Stimulated activated CD4-positive, alpha-beta T cell treated with anti-CD3 and anti-CD28 coated beads, Interleukin-4, amount 100 ng/mL, for 4 hours (primary cell): ENCODE results near the gene ANGPTL1.
"Not testable (repeated sequence)": the region's sequence is repeated elsewhere in the genome, so short reads cannot be mapped to it uniquely, and the experiment has no call there.

Experiments
- DNase-seq, 2 experiments: peaks; one replicate each; pipeline ENCODE4 v3.0.0-alpha.2; 2020

Gene ANGPTL1

DNA sequence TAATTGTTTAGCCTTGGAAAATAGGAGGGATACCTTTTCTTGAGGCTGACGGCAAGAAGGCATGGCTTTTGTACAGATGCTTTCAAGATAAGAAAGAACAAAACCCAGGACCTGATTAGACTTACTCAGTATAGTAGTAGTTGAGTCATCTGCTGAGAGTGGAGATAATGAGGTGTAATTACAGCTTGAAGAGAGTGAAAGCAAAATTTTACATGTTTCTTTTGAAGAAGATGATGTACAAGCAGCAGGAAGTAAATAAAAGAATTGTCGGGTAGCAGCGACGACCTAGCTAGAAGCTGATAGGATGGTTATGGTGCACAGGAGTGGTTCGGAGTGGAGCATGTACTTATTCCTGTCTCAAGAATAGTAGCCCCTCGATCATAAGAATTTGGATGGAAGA, 6.6 kb downstream of the ANGPTL1 start:
- DNase-seq: no peak

DNA sequence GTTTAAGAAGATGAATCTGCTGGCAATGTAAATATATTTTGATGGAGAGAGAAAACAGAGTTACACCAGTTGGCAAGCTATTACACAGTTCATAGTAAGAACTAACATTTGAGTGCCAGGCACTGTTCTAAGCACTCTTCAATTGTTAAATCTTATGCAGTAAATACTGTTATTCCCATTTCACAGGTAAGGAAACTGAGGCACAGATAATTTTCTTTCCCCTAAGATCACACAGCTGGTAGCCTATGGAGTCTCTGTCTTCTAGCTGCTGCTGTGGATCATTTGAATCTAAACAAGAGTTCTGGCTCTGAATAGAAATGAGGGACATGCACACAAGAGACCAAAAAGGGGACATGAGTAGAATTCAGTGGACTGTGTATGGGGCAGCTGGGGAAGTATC, 8.0 kb downstream of the ANGPTL1 start:
- no peak for DNase-seq

DNA sequence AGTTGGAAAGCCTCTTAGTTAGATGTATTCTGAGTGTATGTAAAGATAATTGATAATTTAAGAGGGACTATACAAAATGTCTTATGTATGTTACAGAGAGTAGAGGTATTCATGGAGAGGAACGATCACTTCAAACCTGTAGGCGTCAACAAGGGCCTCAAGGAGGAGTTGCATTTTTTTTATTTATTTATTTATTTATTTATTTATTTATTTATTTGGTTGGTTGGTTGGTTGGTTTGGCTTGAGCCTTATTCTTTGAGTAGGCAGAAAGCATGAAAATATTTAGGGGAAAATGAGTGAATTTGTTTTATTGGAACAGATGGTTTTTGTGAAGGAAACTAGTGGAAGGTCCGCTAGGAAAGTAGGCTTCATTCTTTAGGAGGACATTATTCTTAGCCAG, 8.5 kb downstream of the ANGPTL1 start:
- no peak for DNase-seq

DNA sequence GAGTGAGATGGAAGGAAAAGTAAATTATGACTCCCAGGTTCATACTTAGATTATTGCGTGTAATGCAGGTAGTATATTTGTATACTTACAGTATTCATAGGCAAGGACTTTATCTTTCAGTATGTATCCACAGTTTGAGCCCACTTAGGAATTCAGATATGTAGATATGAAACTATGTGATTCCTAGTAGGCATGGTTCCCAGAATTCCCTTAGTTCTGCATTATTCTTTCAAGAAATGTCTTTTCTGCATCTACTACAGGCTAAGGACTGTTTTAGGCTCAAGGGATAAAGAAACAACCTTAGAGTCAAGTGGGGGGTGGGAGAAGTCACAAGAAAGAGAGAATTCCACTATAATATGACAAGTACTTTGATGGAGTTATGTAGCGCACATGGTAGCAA, 13.8 kb downstream of the ANGPTL1 start:
- no peak for DNase-seq

DNA sequence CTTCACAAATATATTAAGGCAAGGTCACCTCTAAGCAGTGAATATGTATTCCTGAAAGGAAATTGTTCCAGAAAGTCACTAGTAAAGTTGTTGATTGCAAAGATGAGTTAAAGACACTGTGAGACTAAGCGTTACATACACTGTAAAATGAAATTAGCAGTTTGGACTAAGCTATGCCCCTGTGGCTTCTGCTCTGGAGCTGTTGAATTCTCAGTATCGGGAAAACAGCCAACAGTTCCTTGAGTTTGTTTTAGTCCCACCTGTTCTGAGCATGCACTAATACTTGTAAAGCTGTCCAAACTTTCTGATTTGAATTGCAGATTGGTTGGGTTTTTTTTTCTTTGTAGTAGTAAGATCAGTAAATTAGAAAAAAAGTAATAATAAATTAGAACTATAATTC, 21.0 kb downstream of the ANGPTL1 start:
- no peak for DNase-seq

DNA sequence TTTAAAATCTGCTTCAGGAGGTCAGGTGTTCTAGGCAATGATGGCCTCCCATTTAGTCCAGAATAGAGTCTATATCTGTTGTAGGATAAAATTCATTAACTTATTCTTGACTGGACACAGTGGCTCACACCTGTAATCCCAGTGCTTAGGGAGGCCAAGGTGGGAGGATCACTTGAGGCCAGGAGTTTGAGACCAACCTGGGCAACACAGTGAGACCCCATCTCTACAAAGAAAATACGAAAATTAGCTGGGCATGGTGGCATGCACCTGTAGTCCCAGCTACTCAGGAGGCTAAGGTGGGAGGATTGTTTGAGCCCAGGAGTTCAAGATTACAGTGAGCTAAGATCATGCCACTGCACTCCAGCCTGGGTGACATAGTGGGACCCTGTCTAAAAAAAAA, 23.0 kb downstream of the ANGPTL1 start:
- not testable (repeated sequence) for DNase-seq

DNA sequence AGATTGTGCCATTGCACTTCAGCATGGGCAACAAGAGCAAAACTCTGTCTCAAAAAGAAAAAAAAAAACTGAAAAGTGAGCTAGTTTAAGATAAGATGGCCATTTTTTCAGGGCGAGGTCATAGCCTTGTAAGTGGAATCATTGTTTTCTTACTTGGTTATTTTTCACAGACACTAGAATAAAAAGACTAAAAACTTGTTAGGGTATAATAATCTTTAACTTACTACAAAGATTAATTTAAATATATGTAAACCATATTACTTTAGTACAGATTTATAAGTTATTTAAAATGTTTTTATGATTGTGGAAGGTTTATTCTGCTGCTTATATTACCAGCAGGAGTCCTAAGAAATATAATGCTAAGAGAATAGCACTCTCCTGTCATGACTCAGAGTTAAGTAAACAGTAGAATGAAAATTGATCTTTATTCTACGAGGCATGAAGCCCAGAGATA, 23.5 kb downstream of the ANGPTL1 start:
- no peak for DNase-seq

DNA sequence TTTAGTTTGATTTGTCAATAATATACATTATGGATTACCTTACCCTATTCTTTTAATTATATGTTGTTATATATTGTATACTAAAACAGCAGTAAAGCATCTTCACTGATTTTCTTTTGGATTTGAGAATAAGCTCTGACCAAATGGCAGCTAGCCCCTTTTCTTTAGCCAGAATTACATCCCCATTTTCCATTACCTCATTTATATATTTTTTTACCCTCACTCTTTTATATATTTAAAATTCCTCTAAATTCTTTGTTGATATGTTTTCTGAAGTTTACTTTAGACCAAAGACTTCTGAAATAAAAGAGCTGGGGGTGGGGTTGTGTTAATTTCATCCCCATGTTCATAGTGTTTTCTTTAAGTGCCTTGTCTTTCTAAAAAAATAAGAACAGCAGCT, 24.6 kb downstream of the ANGPTL1 start:
- no peak for DNase-seq

DNA sequence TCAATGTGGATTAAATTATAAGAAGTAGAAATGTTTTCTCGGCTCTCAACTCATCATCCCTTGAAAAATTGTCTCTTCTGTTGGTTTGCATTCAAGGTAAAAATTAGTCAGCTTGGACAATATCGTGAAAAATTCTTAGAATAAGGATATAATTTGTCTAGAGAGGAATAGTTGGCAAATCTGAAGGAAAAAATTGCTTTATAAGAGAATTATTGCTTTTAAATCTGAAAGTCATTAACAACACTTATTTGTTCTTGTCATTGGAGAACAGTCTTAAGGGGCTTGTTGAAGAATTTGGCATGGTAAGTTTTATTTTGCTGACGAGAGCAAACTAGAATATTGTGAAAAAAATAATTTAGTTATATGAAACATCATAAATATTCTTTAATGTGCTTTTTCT, 26.4 kb downstream of the ANGPTL1 start:
- no peak for DNase-seq

DNA sequence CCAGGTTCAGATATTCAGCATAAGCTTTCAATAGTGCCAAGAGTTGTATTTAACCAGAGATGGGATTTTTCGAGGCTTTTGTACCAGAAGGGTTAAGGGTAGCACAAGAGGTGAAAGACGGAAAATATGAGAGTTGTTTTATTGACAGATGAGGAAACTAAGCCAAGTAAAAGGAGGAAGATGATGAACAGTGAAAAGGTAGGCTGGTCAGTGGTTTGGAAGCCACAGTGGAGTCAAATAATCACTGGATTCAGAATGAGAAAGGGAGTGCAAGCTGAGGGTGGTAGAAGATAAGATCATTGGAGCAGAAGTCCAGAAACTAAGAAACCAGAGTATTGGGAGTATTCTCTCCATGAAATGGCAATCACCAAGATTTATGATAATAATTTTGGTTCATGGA, 45.7 kb downstream of the ANGPTL1 start:
- DNase-seq: no peak

DNA sequence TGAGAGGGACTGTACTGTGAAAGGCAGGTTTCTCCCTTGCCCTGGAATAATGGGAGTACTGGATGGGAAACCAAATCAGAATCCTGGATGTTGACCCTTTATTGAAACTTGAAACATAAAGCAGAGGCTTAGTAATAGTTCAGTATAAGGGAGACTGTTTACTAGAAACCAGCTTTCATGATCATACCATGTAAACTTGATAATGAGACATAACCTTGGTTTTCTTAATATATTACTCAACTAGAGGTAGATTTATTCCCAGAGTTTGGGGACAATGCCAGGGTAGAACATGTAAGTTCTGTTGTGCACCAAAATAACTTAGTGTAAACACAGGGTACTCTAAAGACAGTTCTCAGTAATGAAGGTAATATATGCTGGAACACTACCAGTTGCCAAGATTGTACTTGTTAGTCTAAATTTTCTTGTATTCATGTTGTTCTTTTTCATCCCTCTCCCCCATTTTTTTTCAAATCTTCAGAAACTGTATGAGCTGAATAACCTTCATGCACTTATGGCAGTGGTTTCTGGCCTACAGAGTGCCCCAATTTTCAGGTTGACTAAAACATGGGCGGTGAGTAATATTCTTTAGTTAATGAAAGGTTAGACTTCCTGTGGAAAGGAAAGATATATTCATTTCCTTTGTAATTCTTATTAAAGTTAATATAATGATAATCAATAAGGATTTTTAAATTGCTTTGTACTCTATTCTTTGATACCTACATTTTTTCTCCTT, 49.6 kb downstream of the ANGPTL1 start:
- no peak for DNase-seq

DNA sequence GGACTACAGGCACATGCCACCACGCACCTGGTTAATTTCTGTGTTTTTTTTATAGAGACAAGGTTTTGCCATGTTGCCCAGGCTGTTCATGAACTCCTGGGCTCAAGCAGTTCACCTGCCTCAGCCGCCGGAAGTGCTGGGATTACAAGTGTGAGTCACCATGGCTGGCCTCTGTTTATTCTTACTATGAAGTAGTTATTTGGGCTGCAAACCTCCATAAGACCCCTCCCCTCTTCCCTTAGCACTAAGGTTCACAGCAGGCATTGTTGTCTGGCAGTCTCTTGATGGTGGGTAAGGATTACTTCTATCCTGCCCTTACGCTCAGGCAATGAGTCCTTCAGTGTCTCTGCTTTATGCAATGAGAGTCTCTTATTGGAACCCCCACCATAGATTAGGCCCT, 51.8 kb downstream of the ANGPTL1 start:
- no peak for DNase-seq

DNA sequence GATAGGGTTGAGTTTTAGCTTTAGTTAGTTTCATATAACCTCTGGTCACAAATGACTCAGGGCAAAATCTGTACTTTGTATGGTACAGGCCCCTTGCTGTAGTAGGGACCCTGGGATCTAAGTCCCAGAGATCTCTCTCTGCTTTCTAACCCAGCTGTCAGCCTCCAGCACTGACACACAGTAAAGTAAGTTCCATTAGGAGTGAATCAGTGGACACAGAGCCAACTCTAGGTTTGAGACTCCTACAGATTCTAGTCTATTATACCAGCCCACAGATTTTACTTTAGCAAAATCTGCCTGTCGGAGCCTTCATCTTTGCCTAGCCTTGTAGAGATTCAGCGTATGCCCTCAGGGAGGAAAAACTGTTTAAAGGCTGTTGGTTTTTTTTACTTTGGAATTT, 52.5 kb downstream of the ANGPTL1 start:
- no peak for DNase-seq

DNA sequence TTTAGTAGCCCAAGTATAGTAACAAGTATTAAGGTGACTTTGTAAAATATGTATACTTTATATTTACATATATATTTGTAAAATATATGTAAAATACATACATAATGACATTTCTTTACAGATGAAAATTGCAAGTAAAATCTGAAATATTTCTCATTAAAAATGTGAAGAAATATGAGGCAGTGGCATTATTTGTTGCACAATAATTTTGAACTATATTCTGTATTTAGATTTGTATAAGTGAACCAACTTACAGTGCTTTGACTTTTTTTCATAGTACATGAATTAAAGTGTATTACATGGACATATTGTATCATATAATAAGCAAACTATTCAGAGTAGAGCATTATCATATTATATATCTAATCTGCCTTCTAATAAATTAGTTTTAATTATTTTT, 60.3 kb downstream of the ANGPTL1 start:
- DNase-seq: no peak

DNA sequence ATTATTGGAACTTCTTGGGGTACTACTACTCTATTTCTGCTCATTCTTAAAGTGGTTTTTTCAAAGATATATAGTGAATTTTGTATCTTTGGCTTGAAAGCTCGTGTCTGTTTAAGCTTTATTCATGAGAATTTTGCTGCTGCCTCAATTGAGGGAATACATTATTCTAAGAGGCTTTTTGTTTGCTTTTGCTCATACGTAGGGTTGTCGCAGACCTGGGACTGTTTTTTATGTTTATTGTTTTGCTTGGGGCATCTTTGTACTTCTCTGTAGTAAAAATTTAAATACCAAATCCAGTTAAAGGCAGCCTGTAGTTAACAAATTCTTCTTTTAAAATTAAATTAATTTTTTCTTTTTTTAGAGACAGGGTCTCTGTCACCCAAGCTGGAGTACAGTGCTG, 62.3 kb downstream of the ANGPTL1 start:
- DNase-seq: no peak

DNA sequence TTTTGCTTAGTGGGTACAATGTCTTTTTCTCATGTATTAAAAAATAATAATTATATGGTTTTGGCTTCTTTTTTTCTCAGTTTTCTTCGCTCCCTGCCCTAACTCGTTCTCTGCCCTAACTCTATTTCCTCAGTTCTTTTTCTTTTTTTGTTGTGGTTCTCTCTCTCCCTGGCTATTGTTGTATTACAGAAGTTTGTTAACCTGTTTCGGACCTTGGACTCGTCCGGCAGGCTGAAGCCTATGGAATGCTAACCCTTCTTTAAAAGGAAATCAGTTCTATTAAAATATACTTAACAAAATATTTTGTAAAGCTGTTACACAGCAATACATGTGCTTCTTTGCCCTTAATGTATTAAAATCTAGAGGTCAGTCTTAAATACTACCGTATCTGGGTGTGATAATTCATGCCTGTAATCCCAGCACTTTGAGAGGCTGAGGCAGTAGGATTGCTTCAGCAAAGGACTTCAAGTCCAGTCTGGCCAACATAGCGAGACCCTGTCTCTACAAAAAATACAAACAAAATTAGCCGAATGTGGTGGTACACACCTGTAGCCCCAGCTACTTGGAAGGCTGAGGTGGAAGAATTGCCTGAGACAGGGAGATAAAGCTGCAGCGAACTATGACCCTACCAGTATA, 64.1 kb downstream of the ANGPTL1 start:
- no peak for DNase-seq

DNA sequence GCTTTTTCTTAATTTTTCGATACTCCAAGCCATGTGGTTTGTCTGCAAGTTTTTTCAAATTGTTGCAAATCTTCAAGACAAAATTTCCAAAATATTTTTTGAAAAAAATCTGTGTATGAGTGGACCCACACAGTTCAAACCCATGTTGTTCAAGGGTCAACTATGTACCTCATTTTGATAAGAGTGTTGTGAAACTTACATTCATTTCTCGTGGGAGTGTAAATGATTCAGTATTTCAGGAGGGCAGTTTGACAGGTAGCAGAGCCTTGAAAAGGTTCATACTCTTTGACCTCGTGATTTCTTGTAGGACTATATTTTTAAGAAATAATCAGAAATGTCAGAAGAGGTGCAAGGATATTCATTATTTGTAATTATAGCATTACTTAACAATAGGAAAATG, 68.0 kb downstream of the ANGPTL1 start:
- no peak for DNase-seq
